Activated CD4-positive, alpha-beta T cell treated with anti-CD3 and anti-CD28 coated beads, Interleukin-2, amount 10 ng/mL, durations not matched to agents 24 days and 14 days (primary cell): ENCODE results near the gene ZNF827. TPM values are rescaled to one million over a fixed set of nuclear protein-coding genes. Genes with fewer than 3 reads are reported as not detected.

Source experiments
- DNase-seq: peaks from one replicate; pipeline ENCODE4 v3.0.0; 2022
- H3K27ac Mint-ChIP-seq: one replicate; pipeline ENCODE4 v1.8.0; 2022; ENCODE audit warnings: mild to moderate bottlenecking, mixed read lengths
- H3K27me3 Mint-ChIP-seq: one replicate; pipeline ENCODE4 v1.8.0; 2022; ENCODE audit warnings: mixed read lengths
- H3K36me3 Mint-ChIP-seq: one replicate; pipeline ENCODE4 v1.8.0; 2022; ENCODE audit warnings: low read depth, mild to moderate bottlenecking, mixed read lengths
- H3K4me1 Mint-ChIP-seq: one replicate; pipeline ENCODE4 v1.8.0; 2021; ENCODE audit warnings: mixed read lengths
- H3K4me3 Mint-ChIP-seq: one replicate; pipeline ENCODE4 v1.8.0; 2022; ENCODE audit warnings: mild to moderate bottlenecking, moderate library complexity, mixed read lengths
- H3K9me3 Mint-ChIP-seq: one replicate; pipeline ENCODE4 v1.8.0; 2021; ENCODE audit warnings: mixed read lengths
- intact Hi-C: fragments of 100-400 bp; cut with micrococcal nuclease; formaldehyde crosslinking; loops from one replicate; pipeline ENCODE4 v1.15.1; 2023
- total RNA-seq: library from RNA; stranded (reverse); gene quantifications from 2 replicates; pipeline ENCODE4 v1.2.3, GENCODE V29; 2022

Gene ZNF827
- total RNA-seq, 1 donor from 2014 or later: 59.4 TPM

DNA sequence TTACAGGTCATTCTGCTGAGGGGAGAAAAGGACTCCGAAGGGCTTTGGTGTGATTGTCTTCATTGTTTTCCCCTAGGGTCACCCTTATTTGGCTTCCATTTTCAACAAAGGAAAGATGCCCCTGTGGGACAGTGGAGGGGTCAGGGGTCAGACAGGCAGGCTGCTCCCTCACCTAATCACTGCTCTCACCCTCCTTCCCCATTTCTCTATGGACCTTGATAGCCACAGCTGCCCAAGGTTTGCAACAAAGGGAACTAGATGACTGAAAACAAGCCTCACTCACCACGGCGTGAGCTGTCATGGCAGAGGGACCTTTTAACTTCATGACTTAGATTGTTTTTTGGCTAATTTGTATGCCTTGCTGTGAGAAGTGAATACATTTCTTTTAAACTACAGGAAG is 218.0 kb downstream of the ZNF827 start:
- Mint-ChIP-seq H3K36me3 (no peaks in the 10 kb centered on the region), H3K27ac (peak overlapping the region; percentile 54), H3K4me1 (peaks cover 16% of the 10 kb centered on the region), H3K27me3 (peaks cover 2% of the 10 kb centered on the region), H3K9me3 (peaks cover 14% of the 10 kb centered on the region), H3K4me3 (peak overlapping the region; percentile 17)
- intact Hi-C loops: no loop called here
- no peak for DNase-seq

DNA sequence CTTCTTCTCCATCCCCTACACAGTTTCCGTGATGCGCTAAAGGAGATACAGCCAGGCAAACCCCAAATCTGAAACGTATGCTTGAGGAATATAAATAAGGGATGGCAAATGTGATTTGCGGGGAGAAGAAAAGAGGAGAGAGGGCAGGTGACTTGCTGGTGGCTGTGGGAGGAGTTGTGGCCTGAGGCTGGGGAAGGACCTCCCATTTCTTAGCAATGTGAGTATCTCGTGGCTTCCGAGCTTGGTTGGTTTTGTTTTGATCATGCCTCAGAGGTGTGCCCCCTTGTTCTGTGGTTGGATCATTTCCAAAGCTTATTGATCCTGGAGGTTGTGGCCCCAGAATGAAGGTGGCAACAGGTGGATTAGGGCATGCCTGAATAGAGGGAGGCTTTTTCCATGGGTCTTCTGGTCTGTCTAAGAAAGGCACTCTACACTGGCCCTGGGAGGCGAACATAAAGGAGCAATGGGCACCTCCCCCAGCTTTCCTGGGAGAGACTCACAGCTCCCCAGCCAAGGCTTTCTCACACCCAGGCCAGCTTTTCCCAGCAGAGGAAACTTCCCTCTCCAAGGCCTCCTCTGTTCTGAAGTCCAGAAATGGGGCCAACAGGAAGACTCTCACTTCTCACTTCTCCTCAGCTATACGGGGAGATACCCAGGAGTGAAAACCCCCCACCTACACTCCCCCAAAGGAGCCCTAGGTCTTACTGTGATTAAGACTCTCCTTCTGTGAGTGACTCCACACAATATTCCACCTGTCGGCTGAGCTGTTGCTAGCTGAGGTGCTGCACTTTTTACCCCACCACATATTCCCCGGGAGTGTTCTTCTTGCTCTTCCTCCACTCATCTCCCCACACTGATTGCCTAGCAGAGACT is 218.6 kb downstream of the ZNF827 start:
- H3K4me1 Mint-ChIP-seq: peaks cover 16% of the 10 kb centered on the region
- no peaks in the 10 kb centered on the region for H3K36me3 Mint-ChIP-seq
- peak; percentile 75 for DNase-seq
- no peaks in the 10 kb centered on the region for H3K27me3 Mint-ChIP-seq
- peak overlapping the region; percentile 54 for H3K27ac Mint-ChIP-seq
- intact Hi-C loops: no loop called here
- H3K4me3 Mint-ChIP-seq: peak overlapping the region; percentile 42
- H3K9me3 Mint-ChIP-seq: peaks cover 14% of the 10 kb centered on the region

DNA sequence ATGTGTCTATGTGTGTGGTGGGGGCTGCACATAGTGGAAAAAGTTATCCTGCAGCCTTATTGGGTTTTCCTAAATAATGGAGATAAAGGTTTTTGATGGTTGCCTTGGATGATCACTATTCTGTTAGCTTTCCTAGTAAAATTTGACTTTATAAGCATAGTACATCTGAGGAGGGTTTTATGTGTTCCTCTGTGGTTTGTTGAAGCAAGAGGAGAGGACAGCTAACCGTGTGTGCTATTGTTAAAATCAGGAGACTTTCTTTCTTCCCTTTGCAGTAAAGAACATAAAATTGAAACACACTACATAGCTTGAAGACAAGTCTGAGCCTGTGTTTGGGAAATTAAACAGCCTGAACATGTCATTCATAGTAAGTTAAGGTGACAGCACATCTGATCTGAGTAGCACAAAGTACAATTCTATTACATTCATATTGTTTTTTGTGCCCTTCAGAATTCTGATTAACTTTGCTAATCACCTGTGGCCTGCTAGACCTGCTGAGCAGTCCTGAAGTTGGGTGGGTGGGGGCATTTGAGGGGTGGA is 221.9 kb downstream of the ZNF827 start:
- peaks cover 26% of the 10 kb centered on the region for H3K9me3 Mint-ChIP-seq
- no peak overlapping the region for H3K27ac Mint-ChIP-seq
- no peak for DNase-seq
- H3K4me1 Mint-ChIP-seq: peaks cover 16% of the 10 kb centered on the region
- no peaks in the 10 kb centered on the region for H3K27me3 Mint-ChIP-seq
- H3K4me3 Mint-ChIP-seq: no peak overlapping the region
- intact Hi-C loops: no loop called here
- H3K36me3 Mint-ChIP-seq: no peaks in the 10 kb centered on the region

DNA sequence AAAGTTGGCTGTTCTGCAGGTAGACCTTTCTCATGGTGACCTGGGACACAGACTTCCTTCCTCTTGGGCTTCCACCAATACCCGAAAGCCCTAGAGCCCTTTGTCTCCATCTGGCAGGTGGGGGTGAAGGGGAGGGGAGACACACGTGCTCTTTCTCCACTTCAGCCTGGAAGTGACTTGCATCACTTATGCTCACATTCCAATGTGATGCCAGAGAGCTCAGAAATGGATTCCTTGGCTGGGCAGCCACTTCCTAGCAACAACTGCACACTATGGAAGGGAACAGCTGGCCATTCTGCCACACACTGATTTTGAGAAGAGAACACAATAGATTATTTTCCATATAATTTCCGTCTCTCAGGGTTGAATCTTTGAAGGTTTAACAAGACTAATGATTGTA is 222.4 kb downstream of the ZNF827 start:
- Mint-ChIP-seq H3K4me3 (no peak overlapping the region), H3K4me1 (peaks cover 16% of the 10 kb centered on the region), H3K36me3 (peaks cover 3% of the 10 kb centered on the region), H3K9me3 (peaks cover 31% of the 10 kb centered on the region), H3K27ac (no peak overlapping the region), H3K27me3 (no peaks in the 10 kb centered on the region)
- no peak for DNase-seq
- intact Hi-C loops: no loop called here

DNA sequence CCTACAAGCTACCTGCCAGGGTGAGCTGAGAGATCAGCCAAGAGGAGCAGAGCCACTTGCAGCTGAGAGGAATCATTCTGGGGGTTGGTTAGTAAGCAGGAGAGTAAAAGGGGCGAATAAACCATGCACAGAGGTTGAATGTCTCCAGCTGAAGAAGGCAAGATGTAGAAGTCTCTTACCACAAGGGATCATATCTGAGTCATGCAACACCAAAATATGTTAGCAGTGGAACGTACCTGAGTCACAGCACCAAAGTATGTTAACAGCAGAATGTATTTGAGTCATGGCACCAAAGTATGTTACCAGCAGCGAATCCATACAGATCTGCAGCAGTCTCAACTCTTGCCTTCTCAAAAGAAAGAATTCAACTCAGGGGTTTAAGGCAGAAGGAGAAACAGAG is 228.8 kb downstream of the ZNF827 start:
- Mint-ChIP-seq H3K27me3 (no peaks in the 10 kb centered on the region), H3K9me3 (peaks cover 28% of the 10 kb centered on the region), H3K27ac (peak overlapping the region; percentile 87), H3K4me1 (peaks cover 17% of the 10 kb centered on the region), H3K4me3 (no peak overlapping the region), H3K36me3 (peaks cover 6% of the 10 kb centered on the region)
- DNase-seq: no peak
- intact Hi-C loops: no loop called here

GRCh38 chr4:145709336-145709735 is 229.3 kb downstream of the ZNF827 start:
- H3K27ac Mint-ChIP-seq: peak overlapping the region; percentile 42
- no peaks in the 10 kb centered on the region for H3K27me3 Mint-ChIP-seq
- H3K4me1 Mint-ChIP-seq: peaks cover 17% of the 10 kb centered on the region
- H3K36me3 Mint-ChIP-seq: peaks cover 6% of the 10 kb centered on the region
- no peak overlapping the region for H3K4me3 Mint-ChIP-seq
- intact Hi-C loops: no loop called here
- no peak for DNase-seq
- peaks cover 26% of the 10 kb centered on the region for H3K9me3 Mint-ChIP-seq

Other genes starting within 250 kb of the ZNF827 start
- 60.4 and 60.7 TPM in 2 replicates for gene LSM6, start 236.9 kb upstream of the ZNF827 start, total RNA-seq